Measurements from ENCODE around the gene PANK1.

Gene PANK1

GRCh38 chr10:89690027-89690426, 45.0 kb upstream of the PANK1 start:
- no peak for DNase-seq
- H4K20me1 ChIP-seq (ENCODE audit: insufficient read depth, low read length), result no peaks in the 10 kb centered on the region
- H3K36me3 ChIP-seq (replicated peaks; ENCODE audit: insufficient read depth, low read length), result no peaks in the 10 kb centered on the region
- no peaks in the 10 kb centered on the region for H3K4me1 ChIP-seq (ENCODE audit: low read length)
- TF ChIP-seq EZH2 (optimal IDR thresholded peaks at IDR 0.05; ENCODE audit: low read depth, low read length) (no peak), CTCF (IDR thresholded peaks at IDR 0.05; ENCODE audit: low read length) (no peak), EZH2phosphoT487 (IDR thresholded peaks at IDR 0.05; ENCODE audit: low read length) (no peak)
- H3K9ac ChIP-seq (ENCODE audit: low read length), result no peak overlapping the region
- no peaks in the 10 kb centered on the region for H3K9me3 ChIP-seq (replicated peaks; ENCODE audit: insufficient read depth, low read length)
- H2AFZ ChIP-seq (ENCODE audit: low read length), result no peak overlapping the region
- H3K4me3 ChIP-seq (ENCODE audit: low read length), result no peak overlapping the region
- no peaks in the 10 kb centered on the region for H3K27me3 ChIP-seq (replicated peaks; ENCODE audit: insufficient read depth, low read length)
- H3K4me2 ChIP-seq (ENCODE audit: low read depth, low read length), result no peak overlapping the region
- no peaks in the 10 kb centered on the region for H3K9me2 ChIP-seq (replicated peaks; ENCODE audit: insufficient read depth, low read length)
- H3F3A ChIP-seq (ENCODE audit: insufficient read depth, low read length), result no peaks in the 10 kb centered on the region
- H3K27ac ChIP-seq (ENCODE audit: low read length), result no peak overlapping the region
- H3K79me2 ChIP-seq (ENCODE audit: low read length), result no peaks in the 10 kb centered on the region

DNA sequence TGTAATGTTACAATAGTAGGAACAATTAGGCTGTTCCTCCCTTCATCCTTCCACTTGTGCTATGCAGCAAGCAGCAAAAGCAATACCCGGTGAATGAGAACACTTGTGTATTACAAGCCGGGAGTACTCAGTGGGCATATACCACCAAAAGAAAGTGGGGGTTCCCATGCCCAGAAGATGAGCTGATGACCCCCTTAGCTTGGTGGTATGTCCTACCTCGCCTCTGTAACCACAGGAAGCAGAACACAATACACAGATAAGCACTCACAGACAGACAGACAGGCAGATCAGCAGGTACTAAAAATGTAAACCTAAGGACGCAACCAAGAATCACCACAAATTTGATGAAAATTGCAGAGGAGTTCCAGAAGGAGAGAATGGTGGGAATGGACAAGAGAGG, 40.9 kb upstream of the PANK1 start:
- no peak for DNase-seq
- no peak overlapping the region for H2AFZ ChIP-seq (ENCODE audit: low read length)

GRCh38 chr10:89684604-89685003, 39.6 kb upstream of the PANK1 start:
- Histone ChIP-seq H3K79me2 (ENCODE audit: low read length) (no peaks in the 10 kb centered on the region), H3F3A (ENCODE audit: insufficient read depth, low read length) (no peaks in the 10 kb centered on the region), H3K27ac (ENCODE audit: low read length) (no peak overlapping the region), H3K4me1 (ENCODE audit: low read length) (no peaks in the 10 kb centered on the region), H3K4me3 (ENCODE audit: low read length) (no peak overlapping the region), H2AFZ (ENCODE audit: low read length) (no peak overlapping the region), H3K4me2 (ENCODE audit: low read depth, low read length) (no peak overlapping the region), H3K27me3 (replicated peaks; ENCODE audit: insufficient read depth, low read length) (no peaks in the 10 kb centered on the region), H3K9ac (ENCODE audit: low read length) (no peak overlapping the region), H3K9me3 (replicated peaks; ENCODE audit: insufficient read depth, low read length) (no peaks in the 10 kb centered on the region), H4K20me1 (ENCODE audit: insufficient read depth, low read length) (no peaks in the 10 kb centered on the region), H3K36me3 (replicated peaks; ENCODE audit: insufficient read depth, low read length) (no peaks in the 10 kb centered on the region), H3K9me2 (replicated peaks; ENCODE audit: insufficient read depth, low read length) (no peaks in the 10 kb centered on the region)
- DNase-seq, result no peak
- TF ChIP-seq CTCF (IDR thresholded peaks at IDR 0.05; ENCODE audit: low read length) (no peak), EZH2 (optimal IDR thresholded peaks at IDR 0.05; ENCODE audit: low read depth, low read length) (no peak), EZH2phosphoT487 (IDR thresholded peaks at IDR 0.05; ENCODE audit: low read length) (no peak)

More for the DNA sequence above, 40.9 kb upstream of the PANK1 start:
- Histone ChIP-seq H3K9ac (ENCODE audit: low read length) (no peak overlapping the region), H3K79me2 (ENCODE audit: low read length) (no peaks in the 10 kb centered on the region), H3K4me3 (ENCODE audit: low read length) (no peak overlapping the region), H3K27me3 (replicated peaks; ENCODE audit: insufficient read depth, low read length) (no peaks in the 10 kb centered on the region), H3K4me1 (ENCODE audit: low read length) (no peaks in the 10 kb centered on the region), H3F3A (ENCODE audit: insufficient read depth, low read length) (no peaks in the 10 kb centered on the region), H3K9me3 (replicated peaks; ENCODE audit: insufficient read depth, low read length) (no peaks in the 10 kb centered on the region), H3K9me2 (replicated peaks; ENCODE audit: insufficient read depth, low read length) (no peaks in the 10 kb centered on the region), H4K20me1 (ENCODE audit: insufficient read depth, low read length) (no peaks in the 10 kb centered on the region), H3K27ac (ENCODE audit: low read length) (no peak overlapping the region), H3K36me3 (replicated peaks; ENCODE audit: insufficient read depth, low read length) (no peaks in the 10 kb centered on the region), H3K4me2 (ENCODE audit: low read depth, low read length) (no peak overlapping the region)
- no peak for TF ChIP-seq EZH2 (optimal IDR thresholded peaks at IDR 0.05; ENCODE audit: low read depth, low read length)
- TF ChIP-seq EZH2phosphoT487 (IDR thresholded peaks at IDR 0.05; ENCODE audit: low read length), result no peak
- no peak for TF ChIP-seq CTCF (IDR thresholded peaks at IDR 0.05; ENCODE audit: low read length)
